HG03457 (cell line): ENCODE results near the gene GALNT17.
"Not testable (repeated sequence)": the region's sequence is repeated elsewhere in the genome, so short reads cannot be mapped to it uniquely, and the experiment has no call there.

Experiments used
- ATAC-seq: cut with Tn5 transposase; IDR thresholded peaks from one replicate; pipeline ENCODE4 v1.9.1; 2021; ENCODE audit warnings: moderate number of reproducible peaks; ENCODE audit not compliant: unreplicated experiment

GALNT17 gene

DNA sequence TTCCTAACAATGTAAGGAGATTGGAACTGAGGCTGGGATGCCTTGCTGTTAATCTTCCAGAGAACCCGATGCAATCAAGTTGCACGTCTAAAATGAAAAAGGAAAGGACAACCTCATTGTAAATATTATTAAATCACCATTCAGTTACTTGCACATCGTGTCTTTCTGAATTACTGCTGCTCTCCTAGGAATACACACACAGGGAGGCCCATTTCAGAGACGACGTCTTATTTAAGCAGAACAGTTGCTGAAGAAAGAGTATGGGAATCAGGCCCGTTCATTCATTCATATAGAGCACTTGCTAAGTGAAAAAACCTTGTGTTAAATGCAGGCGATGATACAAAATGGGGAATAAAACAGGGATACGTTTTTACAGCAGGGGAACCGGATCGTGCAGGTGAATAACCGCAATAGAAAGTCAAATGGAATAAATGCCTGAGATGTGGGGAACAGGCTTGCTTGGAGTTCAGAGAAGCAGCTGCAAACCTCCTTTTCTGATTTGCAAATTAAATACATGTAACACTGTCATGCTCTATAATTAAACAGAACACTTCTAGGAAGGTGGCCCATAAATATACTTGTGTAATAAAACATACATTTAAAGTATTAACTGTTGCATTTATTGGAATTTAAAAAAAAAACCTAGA is 409.9 kb downstream of the GALNT17 start:
- no peak for ATAC-seq

DNA sequence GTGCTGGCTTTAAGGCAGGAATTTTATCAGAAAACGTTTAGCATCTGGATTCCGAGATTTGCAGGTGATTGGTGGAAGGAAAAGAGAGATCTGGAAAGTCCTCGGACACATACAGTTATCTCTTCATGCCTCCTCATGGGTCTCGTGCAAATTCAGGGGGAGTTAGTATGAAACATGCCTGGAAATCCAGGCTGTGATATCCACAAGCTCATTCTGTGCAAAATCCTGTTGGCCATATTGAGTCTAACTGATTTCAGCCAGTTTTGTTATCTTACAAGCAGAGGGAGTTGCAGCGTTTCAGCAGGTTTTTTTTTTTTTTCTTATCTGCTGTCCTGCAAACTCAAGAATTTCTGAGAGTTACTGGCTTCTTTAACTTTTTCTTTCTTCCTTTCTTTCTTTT is 411.5 kb downstream of the GALNT17 start:
- ATAC-seq: no peak

DNA sequence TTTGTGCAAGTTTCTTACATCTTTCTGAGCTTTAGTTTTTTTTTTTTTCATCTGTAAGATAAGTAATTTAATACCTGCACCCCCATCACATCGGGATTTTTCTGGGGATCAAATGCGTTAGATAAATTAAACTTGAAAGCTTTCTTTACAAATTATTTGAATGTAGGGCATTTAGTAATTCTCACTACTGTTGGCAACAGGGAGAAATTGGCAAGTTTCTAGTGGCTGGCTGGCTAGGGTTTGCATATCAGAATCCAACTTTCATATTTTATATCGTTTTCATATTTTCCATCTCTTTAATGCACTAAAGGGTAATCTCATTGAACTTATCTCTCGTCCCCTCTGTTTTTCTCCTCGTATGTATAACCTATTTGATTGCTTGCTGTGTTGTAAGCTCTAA is 412.9 kb downstream of the GALNT17 start:
- no peak for ATAC-seq

DNA sequence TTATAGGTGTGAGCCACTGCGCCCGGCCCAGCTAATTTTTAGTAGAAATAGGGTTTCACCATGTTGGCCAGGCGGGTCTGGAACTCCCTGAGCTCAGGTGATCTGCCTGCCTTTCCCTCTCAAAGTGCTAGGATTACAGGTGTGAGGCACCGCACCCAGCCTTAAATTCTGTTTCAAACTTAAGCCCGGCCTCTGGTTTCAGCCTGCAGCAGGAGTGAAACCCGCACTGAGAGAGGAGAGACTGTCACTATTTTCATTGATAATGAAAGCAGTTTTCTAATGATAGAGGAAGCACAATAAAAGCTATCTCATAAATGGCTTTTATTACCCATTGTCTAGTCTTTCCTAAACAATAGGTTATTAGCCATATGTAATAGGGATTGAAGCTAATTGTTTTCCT is 415.5 kb downstream of the GALNT17 start:
- no peak for ATAC-seq

DNA sequence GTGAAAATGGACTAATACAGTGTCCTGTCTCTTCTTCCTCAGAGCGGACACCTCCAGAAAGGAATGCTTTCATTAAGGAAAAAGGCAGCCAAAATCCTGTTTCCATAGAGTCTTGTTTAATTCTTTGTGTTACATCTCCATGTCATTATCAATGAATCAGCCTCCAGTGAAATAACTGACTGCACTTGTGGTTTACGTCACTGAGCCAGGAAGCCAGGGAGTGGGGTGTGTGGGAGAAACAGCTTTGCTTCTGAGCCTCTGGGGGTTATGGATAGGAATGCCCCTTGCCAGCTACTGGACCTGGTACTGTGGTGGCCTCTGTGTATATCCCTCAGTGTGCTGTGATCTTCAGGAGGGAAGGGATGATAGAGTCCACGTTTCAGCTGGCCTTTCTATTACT is 416.8 kb downstream of the GALNT17 start:
- no peak for ATAC-seq

DNA sequence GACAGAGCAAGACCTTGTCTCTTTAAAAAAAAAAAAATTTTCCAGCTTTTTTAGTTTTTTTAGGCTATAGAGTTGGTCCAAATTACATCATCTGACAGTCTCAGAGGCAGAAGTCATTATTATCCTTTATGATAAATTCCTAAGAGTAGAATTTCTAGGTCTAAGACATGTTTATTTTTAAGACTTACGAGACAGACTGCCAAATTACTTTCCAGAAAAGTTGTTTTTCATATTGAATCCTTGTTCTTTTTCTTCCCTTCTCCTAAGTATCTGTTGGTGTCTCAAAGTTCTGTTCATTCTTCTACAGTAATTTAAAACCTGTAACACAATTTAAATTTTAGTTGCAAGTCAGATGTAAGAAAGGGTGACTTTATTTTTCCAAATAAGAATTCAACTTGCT is 421.4 kb downstream of the GALNT17 start:
- ATAC-seq: no peak

DNA sequence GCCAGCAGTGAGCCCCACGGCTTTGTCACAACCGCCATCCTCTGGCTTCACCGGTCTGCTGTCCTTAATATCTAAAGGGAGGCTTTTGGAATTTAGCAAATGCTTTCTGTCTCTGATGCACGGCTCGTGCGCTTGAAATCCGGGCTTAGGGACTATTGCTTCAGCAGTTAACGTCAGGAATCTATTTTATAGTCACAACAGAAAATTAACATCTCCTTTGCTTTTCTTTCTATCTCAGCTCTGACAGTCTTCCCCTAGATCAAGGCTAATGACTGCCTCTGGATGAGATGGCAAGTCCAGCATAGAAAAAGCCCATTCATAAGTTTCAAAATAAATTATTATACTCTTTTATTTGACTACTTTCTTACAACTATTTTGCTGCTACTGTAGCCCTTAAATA is 423.8 kb downstream of the GALNT17 start:
- no peak for ATAC-seq

DNA sequence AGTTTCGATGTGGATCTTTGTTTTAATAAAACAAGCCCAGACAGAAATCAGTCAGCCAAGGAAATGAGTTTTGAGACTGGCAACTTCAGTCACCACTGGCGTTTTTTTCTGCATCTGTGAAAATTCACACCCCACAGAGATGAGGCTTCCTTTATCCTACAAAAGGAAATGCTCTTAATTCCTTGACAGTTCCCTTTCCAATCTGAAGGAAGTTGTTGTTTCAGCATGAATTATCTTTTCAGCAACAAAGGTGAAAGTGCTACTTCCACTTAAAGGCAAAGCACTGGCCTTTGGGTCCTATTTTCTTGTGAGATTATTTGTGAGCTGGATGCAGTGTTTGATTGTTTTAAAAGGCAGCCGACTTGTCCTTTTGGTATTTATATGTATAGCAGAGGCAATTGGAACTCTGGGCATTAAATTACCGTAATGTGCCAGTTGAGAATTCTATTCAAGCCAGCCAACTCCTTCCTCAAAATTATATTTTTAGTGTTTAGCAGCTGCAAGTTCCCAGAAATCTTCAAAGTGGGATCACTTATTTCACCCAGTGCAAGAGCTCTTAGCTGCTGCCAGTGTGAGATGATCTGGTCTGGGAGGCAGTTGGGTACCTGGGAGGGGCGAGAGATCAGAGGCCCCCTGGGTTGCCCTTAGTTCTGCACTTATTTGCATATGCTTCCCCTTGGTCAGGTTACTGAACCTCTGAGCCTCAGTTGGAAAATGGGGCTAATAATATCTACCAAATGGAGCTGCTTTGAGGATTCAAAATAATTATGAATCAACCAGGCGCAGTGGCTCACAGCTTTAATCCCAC is 427.1 kb downstream of the GALNT17 start:
- no peak for ATAC-seq

DNA sequence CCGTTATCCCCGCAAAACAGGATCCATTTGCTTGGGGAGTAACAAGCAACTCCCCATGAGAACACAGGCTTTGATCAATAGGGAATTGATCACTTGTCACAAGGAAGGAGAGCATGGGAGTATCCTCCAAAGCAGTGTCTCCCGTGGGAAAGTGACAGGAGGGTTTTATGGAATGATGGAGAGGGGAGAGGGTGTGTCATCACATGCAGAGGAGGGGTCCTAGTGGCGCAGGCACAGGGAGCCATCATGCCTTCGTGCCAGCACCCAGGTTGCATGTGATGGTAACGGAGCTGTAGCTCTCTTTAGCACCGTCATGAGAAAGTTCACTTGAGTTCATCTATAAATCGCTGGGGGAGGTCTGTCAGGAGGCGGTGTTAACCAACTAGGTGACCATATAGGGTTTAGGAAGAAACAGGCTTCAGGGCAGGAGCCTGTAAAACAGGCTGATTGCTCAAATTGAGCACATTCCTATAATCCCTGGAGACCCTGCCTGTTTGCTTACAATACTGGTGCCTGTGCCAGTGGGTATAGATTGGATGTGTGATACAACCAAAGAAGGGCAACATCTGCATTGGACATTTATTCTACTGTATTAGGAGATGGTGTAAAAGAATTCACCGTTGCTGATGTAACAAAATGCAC is 428.5 kb downstream of the GALNT17 start:
- no peak for ATAC-seq

DNA sequence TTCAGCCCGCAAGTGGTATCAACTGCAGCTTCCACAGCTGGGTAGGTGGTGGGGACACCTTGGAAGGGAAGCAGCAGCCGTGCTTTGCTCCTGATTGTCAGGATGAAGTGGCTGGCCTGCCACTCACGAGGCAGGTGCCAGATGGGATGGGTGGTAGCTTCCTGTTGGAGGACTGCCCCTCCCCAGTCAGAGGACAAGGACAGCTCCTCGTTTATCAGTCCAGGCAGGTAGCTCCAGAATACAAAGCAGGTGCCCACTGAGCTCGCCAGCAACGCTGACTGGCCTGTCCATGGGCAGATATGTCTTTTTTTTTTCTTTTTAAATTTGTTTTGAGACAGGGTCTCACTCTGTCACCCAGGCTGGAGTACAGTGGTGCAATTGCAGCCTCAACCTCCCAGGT is 431.3 kb downstream of the GALNT17 start:
- no peak for ATAC-seq

DNA sequence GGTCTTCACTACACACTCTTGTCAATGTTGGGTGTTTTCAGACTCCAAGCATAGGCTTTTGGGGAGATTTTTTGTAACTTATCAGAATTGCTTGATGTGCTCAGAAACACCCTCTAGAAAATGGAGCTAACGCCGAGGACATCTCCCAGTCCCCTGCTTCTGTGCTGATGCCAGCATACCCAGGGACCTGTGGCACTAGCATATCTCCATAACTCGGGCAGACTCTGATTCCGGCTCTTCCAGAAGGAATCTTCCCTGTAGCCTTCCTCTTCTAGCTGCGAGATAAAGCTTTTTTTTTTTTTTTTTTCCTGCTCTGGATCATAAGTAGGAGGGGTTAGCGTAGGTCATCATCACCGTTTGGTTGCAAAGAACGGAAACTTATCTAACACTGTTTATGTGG is 434.4 kb downstream of the GALNT17 start:
- no peak for ATAC-seq

DNA sequence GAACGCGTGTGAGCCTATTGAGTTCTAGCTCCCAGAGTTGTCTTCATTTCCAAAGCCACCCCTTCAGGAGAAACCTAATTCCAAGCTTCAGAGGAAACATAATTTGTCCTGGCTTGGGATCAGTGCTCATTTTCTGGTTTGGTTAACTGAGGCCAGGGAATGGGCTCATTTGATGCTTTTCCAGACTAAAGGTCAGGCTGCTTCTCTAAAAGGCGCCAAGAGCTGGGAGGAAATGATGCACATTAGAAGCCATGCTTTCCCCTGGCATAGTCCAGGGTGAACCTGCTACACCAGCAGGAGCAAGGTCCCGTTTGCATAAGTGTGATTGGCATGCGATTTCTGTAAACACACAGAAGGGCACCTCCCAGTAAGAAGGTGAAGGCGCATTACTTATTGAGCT is 435.0 kb downstream of the GALNT17 start:
- no peak for ATAC-seq

DNA sequence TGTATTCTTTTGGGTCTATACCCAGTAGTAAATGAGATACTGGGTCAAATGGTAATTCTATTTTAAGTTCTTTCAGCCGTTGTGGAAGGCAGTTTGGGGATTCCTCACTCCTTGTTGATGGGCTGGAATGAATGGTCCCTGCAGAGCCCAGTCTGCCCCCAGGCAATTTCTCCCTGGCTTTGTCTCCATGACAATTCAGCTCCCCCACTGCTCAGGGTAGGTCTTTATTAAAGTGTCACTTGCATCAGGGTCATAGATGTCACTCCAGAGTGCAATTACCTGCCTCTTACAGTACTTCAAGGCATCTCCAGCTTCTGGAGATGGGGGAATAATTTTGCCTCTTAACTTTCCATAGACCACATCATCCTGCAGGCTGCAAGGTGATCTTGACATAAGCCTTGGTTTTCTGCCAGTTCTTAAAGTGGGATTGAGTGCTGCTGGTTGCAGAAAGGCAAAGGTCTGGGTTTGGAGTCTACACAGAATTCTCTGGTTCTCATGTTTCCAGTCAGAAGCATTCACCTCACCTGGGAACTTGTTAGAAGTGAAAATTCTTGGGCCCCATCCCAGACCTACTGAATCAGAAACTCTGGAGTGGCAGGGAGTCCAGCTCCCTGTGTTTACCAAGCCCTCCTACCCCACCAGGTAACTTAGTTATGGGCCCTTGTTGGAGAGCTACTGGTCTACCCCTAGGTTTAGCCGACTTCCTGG is 442.4 kb downstream of the GALNT17 start:
- ATAC-seq: no peak

DNA sequence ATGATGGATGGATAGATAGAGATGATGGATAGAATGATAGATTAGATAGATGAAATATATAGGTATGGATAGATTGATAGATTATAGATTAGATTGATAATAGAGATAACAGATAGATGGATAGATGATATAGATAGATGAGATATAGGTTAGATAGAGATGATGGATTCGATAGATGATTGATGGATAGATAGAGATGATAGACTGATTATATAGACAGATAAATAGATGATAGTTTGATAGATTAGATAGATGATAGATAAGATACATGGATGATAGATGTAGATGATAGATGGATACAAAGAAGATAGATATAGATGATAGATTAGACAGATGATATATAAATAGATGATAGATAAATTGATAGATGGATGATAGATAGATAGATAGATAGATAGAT is 448.1 kb downstream of the GALNT17 start:
- no peak for ATAC-seq

DNA sequence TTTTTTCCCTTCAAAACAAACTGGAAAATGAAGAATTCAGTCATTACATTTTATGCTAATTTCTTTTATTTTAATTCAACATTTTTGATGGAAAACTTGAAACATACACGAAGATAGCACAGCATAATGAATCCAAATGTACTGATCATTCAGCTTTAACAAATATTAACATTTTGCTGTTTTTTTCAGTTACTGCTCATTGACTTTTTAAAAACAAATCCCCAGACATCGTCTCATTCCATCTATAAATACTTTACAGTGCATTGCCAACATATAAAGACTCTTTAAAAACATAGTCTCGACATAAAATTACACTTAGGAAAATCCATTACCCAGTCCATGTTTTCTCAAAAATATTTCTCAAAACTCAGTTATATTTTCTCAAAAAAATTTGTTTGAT is 452.3 kb downstream of the GALNT17 start:
- no peak for ATAC-seq

DNA sequence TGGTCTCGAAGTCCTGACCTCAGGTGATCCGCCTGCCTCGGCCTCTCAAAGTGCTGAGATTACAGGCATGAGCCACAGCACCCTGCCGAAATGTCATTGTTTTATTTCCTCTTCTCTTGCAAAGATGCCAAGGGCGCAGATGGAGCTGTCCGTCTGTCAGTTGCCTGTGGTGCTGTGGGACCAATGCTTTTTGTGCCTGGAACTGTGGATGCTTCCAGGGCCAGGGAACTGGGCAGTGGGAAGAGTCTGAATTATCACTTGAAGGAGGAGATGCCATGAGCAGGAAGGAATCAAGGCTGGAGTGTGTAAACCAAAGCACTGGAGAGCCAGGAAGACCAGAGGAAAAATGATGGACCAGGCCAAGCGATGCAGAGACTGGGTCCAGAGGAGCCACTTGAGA is 459.9 kb downstream of the GALNT17 start:
- no peak for ATAC-seq

DNA sequence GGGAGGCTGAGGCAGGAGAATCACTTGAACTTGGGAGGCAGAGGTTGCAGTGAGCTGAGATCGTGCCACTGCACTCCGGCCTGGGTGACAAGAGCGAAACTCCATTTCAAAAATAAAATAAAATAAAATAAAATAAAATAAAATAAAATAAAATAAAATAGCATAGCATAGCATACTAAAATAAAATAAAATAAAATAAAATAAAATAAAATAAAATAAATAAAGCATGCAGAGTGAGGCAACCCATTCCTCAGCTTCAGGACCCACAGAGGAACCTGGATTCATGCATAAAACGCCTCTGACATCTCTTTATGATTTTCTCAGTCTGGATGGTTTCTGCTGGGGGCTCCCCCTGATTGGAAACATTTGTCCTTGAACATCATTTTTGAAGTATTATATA is 460.4 kb downstream of the GALNT17 start:
- ATAC-seq: not testable (repeated sequence)

DNA sequence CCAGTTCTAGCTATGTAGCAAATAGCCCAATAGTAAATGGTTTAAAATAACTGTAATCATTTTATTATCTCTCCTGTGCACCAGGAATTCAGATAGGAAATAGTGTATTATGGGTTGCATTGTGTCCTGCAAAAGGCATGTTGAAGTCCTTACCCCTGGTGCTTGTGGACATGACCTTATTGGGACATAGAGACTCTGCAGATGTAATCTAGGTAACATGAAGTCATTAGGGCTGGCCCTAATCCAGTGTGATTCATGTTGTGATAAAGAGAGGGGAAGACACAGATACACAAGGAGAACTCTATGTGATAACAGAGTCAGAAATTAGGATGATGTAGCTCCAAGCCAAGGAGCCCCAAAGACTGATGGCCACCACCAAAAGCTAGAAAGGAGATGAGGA is 462.8 kb downstream of the GALNT17 start:
- no peak for ATAC-seq

DNA sequence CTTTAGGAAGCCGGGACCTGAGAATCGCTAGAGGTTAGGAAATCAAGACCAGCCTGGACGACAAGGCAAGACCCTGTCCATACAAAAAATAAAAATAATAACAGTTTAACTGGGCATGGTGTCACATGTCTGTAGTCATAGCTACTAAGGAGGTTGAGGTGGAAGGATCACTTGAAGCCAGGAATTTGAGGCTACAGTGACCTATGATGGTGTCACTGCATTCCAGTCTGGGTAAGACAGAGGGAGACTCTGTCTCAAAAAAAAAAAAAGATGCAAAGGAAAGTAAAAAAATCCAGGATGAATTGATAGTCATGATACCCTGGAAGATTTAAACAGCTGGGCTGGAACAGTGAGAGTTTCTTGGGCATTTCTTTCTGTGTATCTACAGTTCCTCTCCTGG is 463.2 kb downstream of the GALNT17 start:
- ATAC-seq: no peak

DNA sequence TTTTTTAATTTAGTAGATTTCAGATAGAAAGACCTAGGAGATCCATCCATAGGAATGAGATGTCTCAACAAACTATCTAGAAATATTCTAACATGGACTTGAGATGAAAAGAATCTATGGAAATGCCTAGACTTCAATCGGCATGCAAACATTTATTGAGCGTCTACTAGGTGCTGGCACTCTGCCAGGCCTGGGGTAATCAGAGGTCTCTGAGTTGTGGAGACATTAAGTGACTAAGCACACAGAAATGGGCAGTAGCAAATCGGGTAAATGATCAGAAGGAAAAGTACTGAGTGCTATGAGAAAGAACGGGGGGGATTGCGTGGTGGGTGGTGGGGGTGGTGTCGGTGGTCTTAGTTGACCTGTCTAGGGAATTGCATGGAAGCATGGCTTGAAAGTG is 466.6 kb downstream of the GALNT17 start:
- no peak for ATAC-seq

DNA sequence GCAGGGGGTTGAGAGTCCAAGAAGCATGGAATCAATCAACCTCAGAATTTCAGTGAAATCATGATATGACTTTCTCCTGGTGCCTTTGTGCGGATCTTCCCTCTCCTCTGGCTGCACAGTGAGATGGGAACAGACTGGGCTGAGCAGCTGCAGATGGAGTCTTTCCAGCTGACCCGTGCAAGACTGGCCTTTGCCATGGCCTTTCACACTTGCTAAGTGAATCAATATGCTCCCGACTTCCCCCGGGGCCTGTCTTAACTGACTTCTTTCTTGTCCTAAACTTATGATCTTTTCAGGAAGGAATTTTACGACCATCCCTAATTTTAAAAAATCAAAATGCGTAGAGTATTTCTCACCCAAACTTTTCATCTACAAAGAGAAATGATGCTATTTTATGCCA is 469.9 kb downstream of the GALNT17 start:
- no peak for ATAC-seq
